ENCODE measurements around the gene B3GNT2.

DNA sequence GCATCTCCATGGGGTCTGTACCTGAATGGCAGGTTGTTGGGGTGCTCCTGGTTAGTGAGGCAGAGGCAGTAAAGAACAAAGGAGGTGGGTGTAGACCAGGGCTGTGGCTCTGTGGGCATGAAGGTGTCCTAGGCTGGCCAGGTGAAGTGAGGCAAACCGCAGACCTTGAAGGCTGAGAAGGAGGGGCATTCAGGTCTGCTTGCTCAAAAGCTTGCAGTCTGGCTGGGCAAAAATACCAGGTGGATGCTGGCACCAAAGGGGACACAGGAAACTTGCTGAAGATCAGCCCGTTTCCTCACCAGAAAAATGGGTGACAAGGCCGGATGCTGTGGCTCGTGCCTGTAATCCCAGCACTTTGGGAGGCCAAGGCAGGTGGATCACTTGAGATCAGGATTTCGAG, 6.7 kb upstream of the B3GNT2 start:
- TF ChIP-seq, protein P1, sequence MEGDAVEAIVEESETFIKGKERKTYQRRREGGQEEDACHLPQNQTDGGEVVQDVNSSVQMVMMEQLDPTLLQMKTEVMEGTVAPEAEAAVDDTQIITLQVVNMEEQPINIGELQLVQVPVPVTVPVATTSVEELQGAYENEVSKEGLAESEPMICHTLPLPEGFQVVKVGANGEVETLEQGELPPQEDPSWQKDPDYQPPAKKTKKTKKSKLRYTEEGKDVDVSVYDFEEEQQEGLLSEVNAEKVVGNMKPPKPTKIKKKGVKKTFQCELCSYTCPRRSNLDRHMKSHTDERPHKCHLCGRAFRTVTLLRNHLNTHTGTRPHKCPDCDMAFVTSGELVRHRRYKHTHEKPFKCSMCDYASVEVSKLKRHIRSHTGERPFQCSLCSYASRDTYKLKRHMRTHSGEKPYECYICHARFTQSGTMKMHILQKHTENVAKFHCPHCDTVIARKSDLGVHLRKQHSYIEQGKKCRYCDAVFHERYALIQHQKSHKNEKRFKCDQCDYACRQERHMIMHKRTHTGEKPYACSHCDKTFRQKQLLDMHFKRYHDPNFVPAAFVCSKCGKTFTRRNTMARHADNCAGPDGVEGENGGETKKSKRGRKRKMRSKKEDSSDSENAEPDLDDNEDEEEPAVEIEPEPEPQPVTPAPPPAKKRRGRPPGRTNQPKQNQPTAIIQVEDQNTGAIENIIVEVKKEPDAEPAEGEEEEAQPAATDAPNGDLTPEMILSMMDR (IDR thresholded peaks at IDR 0.05) = no peak
- TF ChIP-seq POLR2A (IDR thresholded peaks at IDR 0.05) = no peak
- TF ChIP-seq POLR2AphosphoS5 (IDR thresholded peaks at IDR 0.05) = no peak

Data from breast epithelium (tissue), 3 donors.